GM10266 (cell line): ENCODE measurements around the gene NID2.
A peak's percentile ranks its signal among the peaks of the same experiment; 100 is the strongest.

Experiments
- DNase-seq: peaks from one replicate; pipeline ENCODE4 v3.0.0; 2012; ENCODE audit errors: extremely low spot score
- TF ChIP-seq, protein P1 (sequence below): IDR thresholded peaks from 2 replicates; pipeline ENCODE4 v1.5.1; 2012; ENCODE audit warnings: mild to moderate bottlenecking, low read depth; ENCODE audit not compliant: control insufficient read depth, insufficient read depth; ENCODE audit errors: missing control alignments

NID2 gene

DNA sequence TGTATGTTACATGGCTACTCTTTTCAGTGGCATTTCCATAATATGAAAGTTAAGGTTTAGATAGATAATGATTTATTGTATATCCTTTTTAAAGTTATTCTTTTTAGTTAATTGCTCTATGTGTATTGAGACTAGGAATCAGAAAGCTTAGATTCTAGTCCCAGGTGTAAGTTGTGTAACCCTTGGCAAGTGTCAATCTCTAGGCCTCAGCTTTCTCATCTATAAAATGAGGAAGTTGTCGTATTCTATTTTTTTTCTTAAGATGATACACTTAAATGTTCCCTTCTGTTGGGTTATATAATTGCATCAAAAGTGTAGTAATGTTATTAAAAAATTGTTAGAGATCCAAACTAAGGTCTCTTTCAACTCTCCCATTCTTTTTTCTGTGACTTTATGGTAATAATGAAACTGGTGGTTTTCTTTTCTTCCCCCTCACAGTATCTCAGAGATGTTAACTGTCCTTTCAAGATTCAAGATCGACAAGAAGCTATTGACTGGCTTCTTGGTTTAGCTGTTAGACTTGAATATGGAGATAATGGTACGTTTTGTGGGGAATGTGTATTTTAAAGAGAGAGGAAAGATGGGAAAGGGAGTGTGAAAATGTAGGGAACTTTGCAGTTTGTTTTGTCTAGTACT lies 75.5 kb downstream of the NID2 start:
- no peak for DNase-seq
- TF ChIP-seq, protein P1, sequence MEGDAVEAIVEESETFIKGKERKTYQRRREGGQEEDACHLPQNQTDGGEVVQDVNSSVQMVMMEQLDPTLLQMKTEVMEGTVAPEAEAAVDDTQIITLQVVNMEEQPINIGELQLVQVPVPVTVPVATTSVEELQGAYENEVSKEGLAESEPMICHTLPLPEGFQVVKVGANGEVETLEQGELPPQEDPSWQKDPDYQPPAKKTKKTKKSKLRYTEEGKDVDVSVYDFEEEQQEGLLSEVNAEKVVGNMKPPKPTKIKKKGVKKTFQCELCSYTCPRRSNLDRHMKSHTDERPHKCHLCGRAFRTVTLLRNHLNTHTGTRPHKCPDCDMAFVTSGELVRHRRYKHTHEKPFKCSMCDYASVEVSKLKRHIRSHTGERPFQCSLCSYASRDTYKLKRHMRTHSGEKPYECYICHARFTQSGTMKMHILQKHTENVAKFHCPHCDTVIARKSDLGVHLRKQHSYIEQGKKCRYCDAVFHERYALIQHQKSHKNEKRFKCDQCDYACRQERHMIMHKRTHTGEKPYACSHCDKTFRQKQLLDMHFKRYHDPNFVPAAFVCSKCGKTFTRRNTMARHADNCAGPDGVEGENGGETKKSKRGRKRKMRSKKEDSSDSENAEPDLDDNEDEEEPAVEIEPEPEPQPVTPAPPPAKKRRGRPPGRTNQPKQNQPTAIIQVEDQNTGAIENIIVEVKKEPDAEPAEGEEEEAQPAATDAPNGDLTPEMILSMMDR, result no peak

DNA sequence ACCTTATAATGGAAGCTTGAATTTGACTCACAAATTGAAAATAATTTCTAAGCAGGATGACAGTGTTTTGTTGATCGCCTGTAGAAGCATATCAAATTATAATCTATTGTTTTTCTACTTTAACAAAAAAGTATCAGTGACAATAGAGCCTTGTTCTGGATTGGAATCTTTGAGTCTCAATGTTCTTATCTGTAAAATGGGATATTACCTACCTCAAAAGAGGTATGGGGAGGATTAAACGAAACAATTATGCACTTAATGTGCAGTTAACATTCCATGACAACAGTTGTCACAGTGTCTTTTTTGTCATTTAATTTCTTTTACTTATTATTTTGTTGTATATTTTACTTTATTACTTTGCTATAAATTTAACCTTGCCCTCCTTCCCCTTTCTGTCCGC lies 78.4 kb downstream of the NID2 start:
- TF ChIP-seq, protein P1, result no peak

DNA sequence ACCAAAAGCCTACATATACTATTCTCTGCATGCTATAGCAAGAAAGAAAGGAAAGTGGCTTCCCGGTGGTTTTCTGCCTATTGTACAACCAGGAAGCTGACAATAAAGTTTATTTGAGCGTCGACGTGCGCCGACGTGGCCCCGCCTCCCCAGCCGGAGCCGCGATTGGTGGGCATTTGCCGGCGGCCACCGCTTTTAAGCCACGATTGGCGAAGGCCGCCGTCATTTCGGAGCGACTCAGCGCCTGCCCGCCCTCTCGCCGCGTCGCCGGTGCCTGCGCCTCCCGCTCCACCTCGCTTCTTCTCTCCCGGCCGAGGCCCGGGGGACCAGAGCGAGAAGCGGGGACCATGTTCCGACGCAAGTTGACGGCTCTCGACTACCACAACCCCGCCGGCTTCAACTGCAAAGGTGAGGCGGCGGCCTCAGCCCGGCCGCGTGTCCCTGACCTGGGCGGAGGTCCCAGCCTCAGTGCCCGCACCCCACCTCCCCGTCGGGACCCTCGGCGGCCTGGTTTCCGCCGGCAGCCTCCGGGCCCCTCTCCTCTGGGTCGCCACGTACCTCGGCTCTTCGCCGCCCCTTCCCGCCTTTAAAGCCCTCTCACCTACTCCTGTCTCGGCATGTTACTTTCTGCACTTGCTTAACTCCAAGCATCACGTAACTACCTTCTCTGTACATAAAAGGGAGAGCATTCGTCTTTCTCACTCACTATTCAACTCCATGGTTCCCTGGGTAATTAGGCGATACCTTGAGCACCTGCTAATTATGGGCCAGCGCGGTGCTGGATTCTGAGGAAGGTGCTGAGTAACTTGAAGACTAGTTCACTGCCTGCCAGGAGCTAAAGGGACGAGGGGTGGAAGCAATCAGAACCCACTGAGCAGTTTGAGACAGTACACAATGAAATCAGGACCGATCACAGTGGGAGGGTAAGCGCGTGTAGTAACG lies 79.3 kb downstream of the NID2 start, which contains the start of gene RTRAF:
Gene RTRAF (plus strand): TSS at position 254 of the 942 bp plus-strand sequence. CDS start 94 bp downstream, at position 348.
- DNase-seq, result peak; percentile 91
- TF ChIP-seq, protein P1, result no peak

More for the DNA sequence above, 78.4 kb downstream of the NID2 start:
- DNase-seq, result no peak

DNA sequence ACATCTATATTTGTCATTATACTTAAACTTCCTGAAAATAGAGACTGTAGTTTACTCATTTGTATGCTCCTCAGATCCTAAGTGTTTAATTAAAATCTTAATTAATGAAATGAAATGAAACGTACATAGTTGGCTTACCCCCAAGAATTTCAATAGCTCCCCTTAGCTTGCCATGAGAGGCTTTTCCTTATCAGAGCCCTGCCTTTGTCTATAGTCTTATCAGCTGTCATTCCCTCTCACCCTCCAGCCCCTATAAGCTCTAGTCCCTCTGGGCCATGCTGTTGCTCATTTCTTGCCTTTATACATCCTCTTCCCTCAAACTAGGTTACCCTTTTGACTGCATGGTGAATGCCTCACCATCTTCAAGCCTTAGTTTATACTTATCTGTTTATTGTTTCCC lies 80.6 kb downstream of the NID2 start:
- TF ChIP-seq, protein P1, result no peak
- no peak for DNase-seq

DNA sequence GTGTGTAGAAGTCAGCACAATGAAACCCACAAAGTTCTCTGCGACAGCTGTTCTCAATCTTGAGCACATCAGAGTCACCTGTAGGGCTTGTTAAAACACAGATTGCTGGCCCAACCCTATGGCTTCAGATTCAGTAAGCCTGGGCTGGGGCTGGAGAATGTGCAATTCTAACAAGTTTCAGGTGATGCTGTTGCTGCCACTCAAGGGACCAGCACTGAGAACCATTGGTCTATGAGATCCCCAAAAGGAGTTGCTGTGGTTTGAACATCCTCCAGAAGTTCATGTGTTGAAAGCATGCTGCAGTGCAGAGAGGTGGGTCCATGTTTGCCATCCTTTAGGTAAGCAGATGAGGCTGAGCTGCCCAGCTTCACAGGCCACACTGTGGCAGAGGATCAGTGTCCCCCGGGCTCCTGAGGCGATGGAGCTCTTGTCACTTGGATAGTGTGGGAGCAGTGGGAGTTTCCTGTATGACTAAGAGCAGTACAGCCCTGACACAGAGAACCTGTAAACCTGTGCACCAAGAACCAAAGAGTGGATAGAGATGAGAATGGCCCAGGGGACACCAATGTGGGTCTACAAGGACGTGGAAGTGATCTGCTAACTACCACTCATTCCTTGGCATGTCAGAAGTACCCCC lies 87.5 kb downstream of the NID2 start:
- peak; percentile 33 for DNase-seq
- TF ChIP-seq, protein P1, result no peak

DNA sequence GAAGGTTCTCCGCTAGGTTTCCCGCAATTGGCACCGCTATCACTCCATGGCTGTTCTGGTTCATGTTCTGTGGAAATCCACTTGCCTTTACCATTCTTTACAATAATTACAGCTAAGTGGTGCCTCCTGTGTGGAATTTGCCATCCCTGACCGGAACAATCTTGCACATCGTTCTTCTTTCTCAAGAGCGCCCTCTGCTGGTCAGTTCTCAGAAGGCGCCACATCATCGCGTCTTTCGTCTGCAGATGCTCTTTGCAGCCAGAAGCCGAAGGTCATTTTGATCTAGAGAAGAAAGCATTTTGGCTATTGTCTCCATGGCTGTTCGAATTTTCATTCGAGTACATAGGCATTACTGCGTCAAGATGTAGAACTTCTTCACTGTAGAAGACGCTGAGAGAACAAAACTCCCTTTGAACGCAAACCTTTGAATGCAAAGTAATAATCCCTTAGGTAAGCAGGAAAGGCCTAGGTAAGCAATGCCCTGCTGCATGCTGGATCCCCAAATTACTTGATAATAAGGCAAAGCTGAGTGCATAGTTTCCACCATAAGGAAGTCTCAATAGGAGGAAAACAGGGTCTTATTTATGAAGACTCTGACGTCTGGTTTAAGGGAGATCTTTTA lies 89.7 kb downstream of the NID2 start:
- DNase-seq, result peak; percentile 63
- TF ChIP-seq, protein P1, result peak; percentile 91
